Keratinocyte (primary cell): ENCODE data around the gene BTK. TPM values are rescaled to one million over a fixed set of nuclear protein-coding genes. Genes with fewer than 3 reads are reported as not detected.

Source experiments
- DNase-seq: peaks from one replicate; pipeline ENCODE4 v3.0.0-alpha.2; 2011; ENCODE audit warnings: low read depth, missing footprints, low spot score
- FAIRE-seq: peaks from 2 replicates; lab custom pipeline; 2011; peaks lifted over from hg19 to GRCh38; lab: Jason Lieb, UNC
- H2AFZ ChIP-seq: 2 replicates; pipeline ENCODE4 v1.6.0; 2012; ENCODE audit warnings: low read length, control low read depth, inconsistent platforms; ENCODE audit not compliant: control insufficient read depth
- H3K27ac ChIP-seq: 2 replicates; pipeline ENCODE4 v1.5.1; 2011; ENCODE audit warnings: low read length; ENCODE audit not compliant: control insufficient read depth, insufficient read depth
- H3K27me3 ChIP-seq: 3 replicates; pipeline ENCODE4 v1.6.0; 2011; ENCODE audit warnings: low read length; ENCODE audit not compliant: control insufficient read depth, insufficient read depth; ENCODE audit errors: extremely low read depth
- H3K36me3 ChIP-seq, 2 experiments: 2 replicates in 1 of 2; 3 replicates in 1 of 2; pipeline ENCODE4 v1.5.1; 2011; ENCODE audit warnings: low read length in 2 of 2, mild to moderate bottlenecking in 1 of 2; ENCODE audit not compliant: control insufficient read depth in 2 of 2, insufficient read depth in 2 of 2; ENCODE audit errors: extremely low read depth in 1 of 2
- H3K4me1 ChIP-seq: 3 replicates; pipeline ENCODE4 v1.5.1; 2011; ENCODE audit warnings: low read length; ENCODE audit not compliant: control insufficient read depth, insufficient read depth; ENCODE audit errors: extremely low read depth
- H3K4me2 ChIP-seq: 3 replicates; pipeline ENCODE4 v1.6.0; 2011; ENCODE audit warnings: low read depth, low read length; ENCODE audit not compliant: control insufficient read depth, insufficient read depth; ENCODE audit errors: extremely low read depth
- H3K4me3 ChIP-seq, 3 experiments: fragments of 200-600 bp in 1 of 3; sonication (generic) in 1 of 3; 2 replicates in 2 of 3; 3 replicates in 1 of 3; pipeline ENCODE4 v1.5.1; 2011 to 2016; ENCODE audit warnings: low read length in 3 of 3, mild to moderate bottlenecking in 3 of 3, control low read depth in 2 of 3, inconsistent platforms in 1 of 3, low read depth in 1 of 3, mixed read lengths in 1 of 3, mixed run types in 1 of 3, moderate library complexity in 1 of 3; ENCODE audit not compliant: control insufficient read depth in 2 of 3, insufficient read depth in 2 of 3; ENCODE audit errors: extremely low read depth in 1 of 3
- H3K79me2 ChIP-seq: 2 replicates; pipeline ENCODE4 v1.6.0; 2012; ENCODE audit warnings: low read length; ENCODE audit not compliant: control insufficient read depth, insufficient read depth
- H3K9ac ChIP-seq: 3 replicates; pipeline ENCODE4 v1.6.0; 2011; ENCODE audit warnings: low read length; ENCODE audit not compliant: control insufficient read depth, insufficient read depth; ENCODE audit errors: extremely low read depth
- H3K9me1 ChIP-seq: 3 replicates; pipeline ENCODE4 v1.6.0; 2011; ENCODE audit warnings: low read length; ENCODE audit not compliant: control insufficient read depth, insufficient read depth; ENCODE audit errors: extremely low read depth
- H3K9me3 ChIP-seq: 2 replicates; pipeline ENCODE4 v1.5.1; 2012; ENCODE audit warnings: low read depth, low read length; ENCODE audit not compliant: control insufficient read depth
- H4K20me1 ChIP-seq: 3 replicates; pipeline ENCODE4 v1.6.0; 2011; ENCODE audit warnings: low read length; ENCODE audit not compliant: control insufficient read depth, insufficient read depth; ENCODE audit errors: extremely low read depth
- EZH2 ChIP-seq: IDR thresholded peaks from one replicate; pipeline ENCODE4 v1.6.1; 2012; ENCODE audit warnings: inconsistent platforms, mild to moderate bottlenecking, low read length, moderate library complexity
- dilution Hi-C: fragments of 300-500 bp; cut with MboI; formaldehyde crosslinking; loops from one replicate; pipeline ENCODE4 v1.7.0; 2020; ENCODE audit warnings: low sequenced_read_pairs; ENCODE audit not compliant: extremely low pct_ligation_motif_present
- polyA plus RNA-seq, 5 experiments: library from polyadenylated mRNA; depleted of rRNA in 3 of 5; stranded (reverse) in 3 of 5; stranded (forward) in 1 of 5; unstranded in 1 of 5; fragments of >200 nt; gene quantifications; 1 replicate in 1 of 5; 2 replicates in 3 of 5; 3 replicates in 1 of 5; pipeline versions ENCODE4 v1.2.1 to v1.2.3, GENCODE V29; 2011 to 2012; ENCODE audit warnings: missing spikeins in 2 of 5, low read depth in 1 of 5, low replicate concordance in 1 of 5
- TF ChIP-seq, protein P1 (sequence below), 3 experiments: IDR thresholded peaks in 1 of 3; conservative IDR thresholded peaks in 1 of 3; optimal IDR thresholded peaks in 1 of 3; 2 replicates in 2 of 3; 3 replicates in 1 of 3; pipeline versions ENCODE3 to v1.5.1; 2011; ENCODE audit warnings: low read length in 3 of 3, mild to moderate bottlenecking in 3 of 3, moderate library complexity in 2 of 3, control low read depth in 1 of 3, inconsistent platforms in 1 of 3; ENCODE audit not compliant: insufficient read depth in 2 of 3; ENCODE audit errors: extremely low read depth in 1 of 3

The BTK gene
- polyA plus RNA-seq, 1 donor (not counting 4 experiments of a cell fraction or from before 2014, with no cell fraction given) = 0.05 TPM

DNA sequence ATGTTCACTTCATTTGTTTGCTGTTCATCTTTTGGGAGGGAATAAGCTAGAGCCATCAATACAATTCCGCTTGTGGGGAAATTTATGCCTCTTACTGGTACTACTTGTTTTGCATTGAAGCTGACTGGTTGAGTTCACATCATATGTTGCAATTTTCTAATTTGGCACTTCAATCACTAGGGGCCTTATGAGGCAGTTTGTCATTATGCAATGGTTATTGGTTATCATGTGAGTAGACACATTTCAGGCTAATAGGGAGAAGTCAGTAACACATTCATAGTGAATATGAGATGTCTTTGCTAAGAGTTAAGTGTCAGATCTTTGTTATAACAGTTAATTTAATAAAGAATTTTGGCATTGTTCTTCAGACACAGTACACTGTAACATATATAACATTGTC is 9.8 kb upstream of the BTK start:
- dilution Hi-C loops = no loop called here
- FAIRE-seq = no peak

DNA sequence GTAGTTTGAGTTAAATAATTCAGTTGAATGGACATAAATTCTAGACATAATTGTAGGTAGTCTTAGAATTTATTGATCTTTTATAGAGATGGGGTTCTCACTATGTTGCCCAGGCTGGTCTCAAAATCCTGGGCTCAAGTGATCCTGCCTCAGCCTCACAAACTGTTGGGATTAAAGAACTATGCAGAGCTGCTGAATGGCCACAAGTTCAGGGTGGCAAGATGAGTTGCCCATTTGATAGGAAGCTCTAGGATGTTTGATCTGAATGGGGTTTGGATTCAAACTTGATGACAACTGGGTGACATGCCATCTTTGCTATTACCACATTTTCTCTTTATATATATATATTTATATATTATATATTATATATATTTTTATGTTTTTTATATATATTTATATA is 8.4 kb upstream of the BTK start:
- no peak overlapping the region for H3K4me2 ChIP-seq
- no peak overlapping the region for H2AFZ ChIP-seq
- peaks cover 6% of the 10 kb centered on the region for H3K4me1 ChIP-seq
- dilution Hi-C loops = no loop called here
- no peak overlapping the region for H3K4me3 ChIP-seq
- no peak overlapping the region for H3K9ac ChIP-seq
- no peaks in the 10 kb centered on the region for H3K9me1 ChIP-seq
- FAIRE-seq = no peak
- H4K20me1 ChIP-seq = no peaks in the 10 kb centered on the region
- TF ChIP-seq, protein P1, sequence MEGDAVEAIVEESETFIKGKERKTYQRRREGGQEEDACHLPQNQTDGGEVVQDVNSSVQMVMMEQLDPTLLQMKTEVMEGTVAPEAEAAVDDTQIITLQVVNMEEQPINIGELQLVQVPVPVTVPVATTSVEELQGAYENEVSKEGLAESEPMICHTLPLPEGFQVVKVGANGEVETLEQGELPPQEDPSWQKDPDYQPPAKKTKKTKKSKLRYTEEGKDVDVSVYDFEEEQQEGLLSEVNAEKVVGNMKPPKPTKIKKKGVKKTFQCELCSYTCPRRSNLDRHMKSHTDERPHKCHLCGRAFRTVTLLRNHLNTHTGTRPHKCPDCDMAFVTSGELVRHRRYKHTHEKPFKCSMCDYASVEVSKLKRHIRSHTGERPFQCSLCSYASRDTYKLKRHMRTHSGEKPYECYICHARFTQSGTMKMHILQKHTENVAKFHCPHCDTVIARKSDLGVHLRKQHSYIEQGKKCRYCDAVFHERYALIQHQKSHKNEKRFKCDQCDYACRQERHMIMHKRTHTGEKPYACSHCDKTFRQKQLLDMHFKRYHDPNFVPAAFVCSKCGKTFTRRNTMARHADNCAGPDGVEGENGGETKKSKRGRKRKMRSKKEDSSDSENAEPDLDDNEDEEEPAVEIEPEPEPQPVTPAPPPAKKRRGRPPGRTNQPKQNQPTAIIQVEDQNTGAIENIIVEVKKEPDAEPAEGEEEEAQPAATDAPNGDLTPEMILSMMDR (optimal IDR thresholded peaks at IDR 0.05 in 1 of 3, IDR thresholded peaks at IDR 0.05 in 1 of 3, conservative IDR thresholded peaks at IDR 0.05 in 1 of 3; ENCODE audit: extremely low read depth in 1 of 3, insufficient read depth in 2 of 3, low read length in 3 of 3) = no peak
- no peak for TF ChIP-seq EZH2
- H3K36me3 ChIP-seq = peaks cover 1 to 8% of the 10 kb centered on the region in 2 experiments
- no peak for DNase-seq
- H3K27ac ChIP-seq = no peak overlapping the region
- no peaks in the 10 kb centered on the region for H3K9me3 ChIP-seq
- H3K27me3 ChIP-seq = no peaks in the 10 kb centered on the region
- H3K79me2 ChIP-seq = peaks cover 16% of the 10 kb centered on the region

More for the DNA sequence above, 9.8 kb upstream of the BTK start:
- Histone ChIP-seq H3K27ac (no peak overlapping the region), H3K27me3 (no peaks in the 10 kb centered on the region), H3K9me3 (no peaks in the 10 kb centered on the region), H3K4me3 (no peak overlapping the region), H3K36me3 (peaks cover 1 to 8% of the 10 kb centered on the region in 2 experiments), H3K4me2 (no peak overlapping the region), H2AFZ (no peak overlapping the region), H3K79me2 (peaks cover 16% of the 10 kb centered on the region), H3K9me1 (no peaks in the 10 kb centered on the region), H3K4me1 (peaks cover 6% of the 10 kb centered on the region), H3K9ac (no peak overlapping the region), H4K20me1 (no peaks in the 10 kb centered on the region)
- DNase-seq = no peak
- no peak for TF ChIP-seq EZH2
- TF ChIP-seq, protein P1 (optimal IDR thresholded peaks at IDR 0.05 in 1 of 3, IDR thresholded peaks at IDR 0.05 in 1 of 3, conservative IDR thresholded peaks at IDR 0.05 in 1 of 3; ENCODE audit: extremely low read depth in 1 of 3, insufficient read depth in 2 of 3, low read length in 3 of 3) = no peak
